SKM-1 (cell line): Measurements from ENCODE around the gene SEC14L6.

Source experiments
- DNase-seq: peaks from one replicate; lab custom pipeline; 2025; ENCODE audit not compliant: unreplicated experiment; lab: John Stamatoyannopoulos, UW

SEC14L6 gene

GRCh38 chr22:30497466-30498150 lies 48.9 kb downstream of the SEC14L6 start:
- DNase-seq = no peak

GRCh38 chr22:30495041-30495784 lies 51.3 kb downstream of the SEC14L6 start:
- no peak for DNase-seq

- no peak for DNase-seq
Observed at GRCh38 chr22:30492144-30492543, 54.4 kb downstream of the SEC14L6 start.

- no peak for DNase-seq
Observed at GRCh38 chr22:30491381-30491780, 55.2 kb downstream of the SEC14L6 start.

- no peak for DNase-seq
Observed at GRCh38 chr22:30490399-30490798, 56.1 kb downstream of the SEC14L6 start.

GRCh38 chr22:30488121-30488520 lies 58.4 kb downstream of the SEC14L6 start:
- no peak for DNase-seq

- DNase-seq = no peak
Observed at GRCh38 chr22:30486661-30487115, 59.9 kb downstream of the SEC14L6 start.

GRCh38 chr22:30486118-30486517 lies 60.4 kb downstream of the SEC14L6 start:
- DNase-seq = no peak

GRCh38 chr22:30485362-30485988 lies 61.1 kb downstream of the SEC14L6 start:
- DNase-seq = peak; percentile 60

GRCh38 chr22:30483169-30483568 lies 63.4 kb downstream of the SEC14L6 start:
- no peak for DNase-seq

GRCh38 chr22:30481711-30482110 lies 64.8 kb downstream of the SEC14L6 start:
- DNase-seq = no peak

GRCh38 chr22:30479981-30480380 lies 66.6 kb downstream of the SEC14L6 start:
- no peak for DNase-seq

- DNase-seq = no peak
Observed at GRCh38 chr22:30474683-30475424, 71.7 kb downstream of the SEC14L6 start.

GRCh38 chr22:30474121-30474520 lies 72.4 kb downstream of the SEC14L6 start:
- DNase-seq = no peak

- DNase-seq = no peak
Observed at GRCh38 chr22:30472994-30473720, 73.4 kb downstream of the SEC14L6 start.
